Measurements from ENCODE around the gene C1orf216.

C1orf216 gene

GRCh38 chr1:35718492-35719336, at the start of gene C1orf216:
TSS of gene C1orf216 (minus strand) at chr1:35718884. CDS start at chr1:35716321, 2,563 bp downstream.
- peak; percentile 51 for DNase-seq (ENCODE audit: low read depth)
- TF ChIP-seq, protein P1, sequence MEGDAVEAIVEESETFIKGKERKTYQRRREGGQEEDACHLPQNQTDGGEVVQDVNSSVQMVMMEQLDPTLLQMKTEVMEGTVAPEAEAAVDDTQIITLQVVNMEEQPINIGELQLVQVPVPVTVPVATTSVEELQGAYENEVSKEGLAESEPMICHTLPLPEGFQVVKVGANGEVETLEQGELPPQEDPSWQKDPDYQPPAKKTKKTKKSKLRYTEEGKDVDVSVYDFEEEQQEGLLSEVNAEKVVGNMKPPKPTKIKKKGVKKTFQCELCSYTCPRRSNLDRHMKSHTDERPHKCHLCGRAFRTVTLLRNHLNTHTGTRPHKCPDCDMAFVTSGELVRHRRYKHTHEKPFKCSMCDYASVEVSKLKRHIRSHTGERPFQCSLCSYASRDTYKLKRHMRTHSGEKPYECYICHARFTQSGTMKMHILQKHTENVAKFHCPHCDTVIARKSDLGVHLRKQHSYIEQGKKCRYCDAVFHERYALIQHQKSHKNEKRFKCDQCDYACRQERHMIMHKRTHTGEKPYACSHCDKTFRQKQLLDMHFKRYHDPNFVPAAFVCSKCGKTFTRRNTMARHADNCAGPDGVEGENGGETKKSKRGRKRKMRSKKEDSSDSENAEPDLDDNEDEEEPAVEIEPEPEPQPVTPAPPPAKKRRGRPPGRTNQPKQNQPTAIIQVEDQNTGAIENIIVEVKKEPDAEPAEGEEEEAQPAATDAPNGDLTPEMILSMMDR (IDR thresholded peaks at IDR 0.05; ENCODE audit: insufficient read depth, low read depth, low read length, missing control alignments) = no peak
- peak within 1 kb of the TSS; percentile 72 for H3K4me3 ChIP-seq (ENCODE audit: low read length)

- H3K4me3 ChIP-seq (ENCODE audit: low read length) = no peak overlapping the region
- no peak for DNase-seq (ENCODE audit: low read depth)
- TF ChIP-seq, protein P1 (IDR thresholded peaks at IDR 0.05; ENCODE audit: insufficient read depth, low read depth, low read length, missing control alignments) = no peak
These were observed 45.6 kb upstream of the C1orf216 start for GRCh38 chr1:35764283-35764682.

DNA sequence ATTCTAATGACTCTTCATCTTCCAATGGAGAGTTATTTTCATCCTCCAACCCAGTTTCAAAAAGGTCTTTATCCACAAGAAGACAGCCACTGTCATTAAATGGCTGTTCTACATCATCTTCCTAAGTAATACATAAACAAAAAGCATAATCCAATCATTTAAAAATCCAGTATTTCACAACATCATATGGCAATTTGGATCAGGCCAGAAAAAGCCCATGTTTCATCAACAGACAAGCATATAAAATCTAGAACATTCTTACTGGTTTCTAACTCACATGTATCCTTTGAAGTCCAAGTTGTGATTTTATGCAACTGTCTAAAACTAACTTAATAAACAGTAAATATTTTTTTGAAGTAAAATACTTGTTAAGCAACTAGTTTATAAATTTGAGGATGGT, 44.5 kb upstream of the C1orf216 start:
- DNase-seq (ENCODE audit: low read depth) = no peak
- no peak overlapping the region for H3K4me3 ChIP-seq (ENCODE audit: low read length)
- TF ChIP-seq, protein P1 (IDR thresholded peaks at IDR 0.05; ENCODE audit: insufficient read depth, low read depth, low read length, missing control alignments) = no peak

- no peak overlapping the region for H3K4me3 ChIP-seq (ENCODE audit: low read length)
- no peak for DNase-seq (ENCODE audit: low read depth)
- TF ChIP-seq, protein P1 (IDR thresholded peaks at IDR 0.05; ENCODE audit: insufficient read depth, low read depth, low read length, missing control alignments) = no peak
These were observed 43.5 kb upstream of the C1orf216 start for GRCh38 chr1:35762141-35762540.

DNA sequence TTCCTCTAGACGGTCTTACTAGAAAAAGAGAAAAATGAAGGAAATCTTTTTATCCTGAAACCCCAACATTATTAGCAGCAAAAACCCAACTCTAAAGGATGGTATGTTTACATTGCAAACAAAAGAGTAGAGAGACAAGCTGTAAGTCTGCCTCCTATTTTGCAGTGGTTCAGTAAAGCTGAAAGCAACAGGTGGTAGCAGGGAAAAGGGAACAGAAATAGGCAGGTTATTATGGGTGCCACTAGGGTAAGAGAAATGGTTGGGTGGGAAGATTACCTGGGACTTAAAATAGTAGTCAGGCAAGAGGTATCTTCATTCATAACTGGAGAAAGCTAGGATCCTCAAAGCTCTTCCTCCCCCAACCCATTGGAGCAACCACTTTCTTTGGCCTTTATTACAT, 37.4 kb upstream of the C1orf216 start:
- H3K4me3 ChIP-seq (ENCODE audit: low read length) = no peak overlapping the region
- no peak for DNase-seq (ENCODE audit: low read depth)
- TF ChIP-seq, protein P1 (IDR thresholded peaks at IDR 0.05; ENCODE audit: insufficient read depth, low read depth, low read length, missing control alignments) = no peak

GRCh38 chr1:35753626-35754260, 35.1 kb upstream of the C1orf216 start:
- DNase-seq (ENCODE audit: low read depth) = no peak
- TF ChIP-seq, protein P1 (IDR thresholded peaks at IDR 0.05; ENCODE audit: insufficient read depth, low read depth, low read length, missing control alignments) = no peak
- H3K4me3 ChIP-seq (ENCODE audit: low read length) = no peak overlapping the region

Measured in epithelial cell of esophagus (primary cell).